NCI-H748 (cell line): ENCODE data around the gene NCAN.

Experiments
- DNase-seq: peaks from one replicate; lab custom pipeline; 2025; ENCODE audit not compliant: unreplicated experiment; lab: John Stamatoyannopoulos, UW

The NCAN gene

GRCh38 chr19:19258589-19259338 lies 47.0 kb downstream of the NCAN start:
- no peak for DNase-seq

- DNase-seq: peak; percentile 61
Observed at GRCh38 chr19:19259741-19260140, 48.0 kb downstream of the NCAN start.

- DNase-seq: no peak
Observed at GRCh38 chr19:19260417-19261214, 48.9 kb downstream of the NCAN start.

DNA sequence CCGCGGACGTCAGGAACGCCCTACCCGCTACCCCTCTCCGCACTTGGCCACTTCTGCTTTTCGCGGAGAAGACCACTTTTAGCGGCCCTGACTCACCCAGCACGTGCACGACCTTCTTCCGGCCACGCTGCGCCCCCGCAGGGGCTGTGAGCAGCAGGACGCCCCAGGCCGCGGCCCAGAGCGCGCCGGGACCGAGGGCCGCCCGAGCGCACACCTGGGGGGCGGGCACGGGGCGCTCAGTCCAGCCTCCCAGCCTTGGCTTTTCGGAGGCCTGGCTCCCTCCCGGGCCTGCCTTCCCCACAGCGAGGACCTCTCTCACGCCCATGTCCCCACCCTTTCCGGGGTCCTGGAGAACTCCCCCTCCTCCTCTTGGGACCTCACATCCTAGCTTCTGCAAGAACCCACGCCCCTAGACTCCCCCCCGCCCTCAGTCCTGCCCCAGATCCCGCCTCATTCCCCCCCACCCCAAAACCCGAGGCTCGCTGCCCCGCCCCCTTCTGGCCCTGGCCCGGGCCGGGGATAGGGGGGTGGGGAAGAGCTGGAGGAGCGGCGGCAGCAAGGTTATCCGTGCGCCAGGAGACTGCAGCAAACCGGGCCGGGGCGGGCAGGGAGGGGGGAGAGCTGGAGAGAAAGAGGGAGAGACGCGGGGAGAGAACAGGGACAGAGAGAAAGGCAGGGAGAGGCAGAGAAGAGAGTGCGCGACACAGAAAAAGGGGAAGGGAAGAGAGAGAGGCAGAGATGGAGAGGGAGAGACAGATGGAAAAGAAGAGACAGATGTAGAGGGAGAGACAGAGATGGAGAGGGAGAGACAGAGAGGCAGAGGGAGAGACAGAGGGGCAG lies 49.8 kb downstream of the NCAN start:
- peak; percentile 32 for DNase-seq

- peak; percentile 9 for DNase-seq
Observed at GRCh38 chr19:19262190-19263057, 50.7 kb downstream of the NCAN start.

GRCh38 chr19:19263886-19264487 lies 52.2 kb downstream of the NCAN start:
- DNase-seq: no peak

DNA sequence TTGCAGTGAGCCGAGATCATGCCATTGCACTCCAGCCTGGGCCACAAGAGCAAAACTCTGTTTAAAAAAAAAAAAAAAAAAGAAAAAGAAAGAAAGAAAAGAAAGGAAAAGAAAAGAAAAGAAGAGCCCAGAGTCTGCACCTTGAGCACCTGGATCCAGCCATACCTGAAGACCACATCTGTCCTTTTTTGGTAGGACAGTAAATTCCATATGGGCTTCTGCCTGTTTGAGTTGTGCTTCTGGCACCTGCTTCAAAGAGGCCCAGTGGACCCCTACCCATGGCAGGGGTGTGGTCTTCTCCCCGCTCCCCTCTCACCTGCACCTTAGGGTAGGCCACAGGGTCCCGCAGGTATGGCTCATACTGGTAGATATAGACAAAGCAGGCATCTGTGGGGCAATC lies 55.5 kb downstream of the NCAN start:
- no peak for DNase-seq

GRCh38 chr19:19268453-19269385 lies 57.0 kb downstream of the NCAN start:
- no peak for DNase-seq

- DNase-seq: no peak
Observed at GRCh38 chr19:19269952-19270694, 58.4 kb downstream of the NCAN start.

GRCh38 chr19:19270749-19271571 lies 59.2 kb downstream of the NCAN start:
- no peak for DNase-seq

GRCh38 chr19:19271828-19272599 lies 60.3 kb downstream of the NCAN start:
- DNase-seq: no peak

DNA sequence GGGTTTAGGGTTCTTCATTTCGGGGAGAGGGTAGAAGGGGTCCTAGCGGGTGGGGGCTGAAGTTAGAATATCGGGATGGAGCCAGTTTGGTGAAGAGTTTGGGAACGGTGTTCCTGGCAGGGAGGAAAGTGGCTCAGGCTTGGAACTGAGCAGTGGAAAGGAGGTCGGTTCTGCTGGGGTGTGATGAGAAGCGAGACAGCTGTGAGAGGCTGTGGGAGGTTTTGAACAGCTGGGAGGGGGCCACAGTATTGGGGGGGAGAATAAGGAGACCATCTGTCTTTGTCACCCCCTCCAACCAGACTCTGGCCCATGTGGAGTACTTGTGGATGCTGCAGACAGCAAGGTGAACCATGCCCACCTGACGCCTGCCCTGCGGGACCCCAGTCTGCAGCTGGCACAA lies 62.4 kb downstream of the NCAN start:
- DNase-seq: no peak

DNA sequence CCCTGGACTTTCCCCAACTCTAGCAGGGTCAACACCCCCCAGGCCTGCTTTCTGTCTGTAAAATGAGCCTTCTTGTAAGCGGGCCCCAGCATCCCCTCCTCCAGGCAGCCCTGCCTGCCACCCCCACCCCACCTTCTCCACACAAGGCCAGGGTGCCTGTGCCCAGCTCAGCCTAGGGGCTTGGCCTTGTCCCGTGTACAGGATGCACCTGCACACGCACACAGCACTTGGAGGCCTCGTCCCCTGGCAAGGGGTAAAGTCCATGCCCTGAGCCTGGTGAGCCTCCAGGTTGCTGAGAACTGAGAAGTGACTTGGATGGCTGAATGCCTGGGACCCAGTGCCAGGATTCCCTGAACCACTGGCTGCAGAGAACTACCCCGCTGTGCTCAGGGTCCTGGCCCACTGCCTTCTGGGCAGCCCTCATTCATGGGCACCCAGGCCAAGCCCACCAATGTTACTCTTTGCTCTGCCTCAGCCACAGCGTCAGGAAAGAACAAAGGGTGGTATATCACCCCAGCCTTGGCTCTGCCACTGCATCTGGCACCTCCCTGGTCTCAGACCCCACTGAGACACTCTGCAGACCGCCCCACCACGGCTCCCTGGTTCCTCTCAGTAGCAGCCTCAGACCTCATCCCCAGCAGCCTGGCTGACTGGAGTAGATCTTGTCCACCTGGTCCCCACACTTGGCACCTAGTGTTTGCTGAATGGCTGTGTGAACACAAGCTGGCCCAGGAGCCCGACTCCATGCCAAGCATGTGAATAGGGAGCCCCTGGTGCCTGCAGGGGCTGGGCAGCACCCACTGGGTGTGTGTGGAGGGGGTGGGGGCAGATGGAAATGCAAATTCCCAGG lies 63.2 kb downstream of the NCAN start:
- no peak for DNase-seq

GRCh38 chr19:19276386-19276785 lies 64.6 kb downstream of the NCAN start:
- no peak for DNase-seq

- no peak for DNase-seq
Observed at GRCh38 chr19:19276851-19277250, 65.1 kb downstream of the NCAN start.

DNA sequence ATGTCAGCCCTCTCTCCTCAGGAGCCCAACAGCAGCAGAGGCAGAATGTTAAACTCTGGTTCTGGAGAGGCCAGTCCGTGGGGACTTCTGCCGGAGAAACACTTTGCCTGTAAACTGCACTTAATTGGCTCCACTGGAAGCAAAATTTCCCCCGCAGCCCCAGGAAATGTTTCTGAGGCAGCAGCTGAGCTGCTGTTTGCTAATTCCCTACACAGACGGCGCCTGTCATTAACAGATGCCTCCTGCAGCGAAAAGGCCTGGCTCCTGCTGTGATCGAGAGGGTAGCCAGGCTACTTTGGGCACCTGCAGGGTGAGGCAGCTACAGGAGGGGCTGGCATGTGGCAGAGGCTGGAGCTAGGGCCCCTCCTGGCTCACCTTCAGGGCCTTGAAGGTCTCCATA lies 66.6 kb downstream of the NCAN start:
- DNase-seq: no peak
